ENCODE data around the gene OR10A2. TPM values are rescaled to one million over a fixed set of nuclear protein-coding genes. Genes with fewer than 3 reads are reported as not detected.

OR10A2 gene
- total RNA-seq, 1 experiment from 2014 or later = not detected

GRCh38 chr11:6888830-6889229 is 26.0 kb downstream of the OR10A2 start:
- H4K8ac ChIP-seq (replicated peaks; ENCODE audit: insufficient read length, low read depth, low read length) = no peak overlapping the region
- H3K14ac ChIP-seq (ENCODE audit: insufficient read depth, low read length) = no peak overlapping the region
- WGBS (ENCODE audit: extremely low coverage, insufficient read length, low lambda C conversion rate) = no CpG with 5 or more reads among the region's 4 CpGs
- no peak overlapping the region for H4K5ac ChIP-seq (ENCODE audit: insufficient read length, low read depth, low read length)
- no peak overlapping the region for H2AFZ ChIP-seq (ENCODE audit: low read length)
- H3K9me3 ChIP-seq (ENCODE audit: control insufficient read depth, low read depth, low read length) = no peaks in the 10 kb centered on the region
- no peaks in the 10 kb centered on the region for H3K79me1 ChIP-seq (ENCODE audit: insufficient read depth, low read depth, low read length, poor library complexity, severe bottlenecking)
- no peak overlapping the region for H3K23ac ChIP-seq (ENCODE audit: insufficient read length, low read depth, low read length)
- H2BK5ac ChIP-seq (ENCODE audit: insufficient read length, low read length) = no peak overlapping the region
- no peak overlapping the region for H4K91ac ChIP-seq (ENCODE audit: insufficient read length, low read depth, low read length)
- Mint-ChIP-seq H3K4me3 (no peak overlapping the region), H3K4me1 (no peaks in the 10 kb centered on the region), H3K9me3 (no peaks in the 10 kb centered on the region), H3K36me3 (ENCODE audit: insufficient read depth in 1 of 3, low read depth in 3 of 3) (no peaks in the 10 kb centered on the region), H3K27me3 (ENCODE audit: low read depth) (no peaks in the 10 kb centered on the region; the same call in 1 of the 2 replicates), H3K27ac (no peak overlapping the region)
- H2BK120ac ChIP-seq (ENCODE audit: low read depth, low read length, poor library complexity, severe bottlenecking) = no peak overlapping the region
- H3K4ac ChIP-seq (ENCODE audit: low read depth, low read length) = no peak overlapping the region
- no peak overlapping the region for H3K9ac ChIP-seq (ENCODE audit: extremely low read depth, insufficient read length, low read length)
- H3K27ac ChIP-seq (ENCODE audit: insufficient read length, low read depth, low read length) = no peak overlapping the region
- H3T11ph ChIP-seq (ENCODE audit: low read length) = no peak overlapping the region
- H3K23me2 ChIP-seq (ENCODE audit: insufficient read length, low read depth, low read length, poor library complexity, severe bottlenecking) = no peaks in the 10 kb centered on the region
- H4K20me1 ChIP-seq (ENCODE audit: control insufficient read depth, insufficient read depth, insufficient read length) = no peaks in the 10 kb centered on the region
- H3K4me2 ChIP-seq (ENCODE audit: insufficient read depth, insufficient read length, low read length) = no peak overlapping the region
- no peak overlapping the region for H2AK5ac ChIP-seq (ENCODE audit: insufficient read length, low read length)
- no peaks in the 10 kb centered on the region for H3K27me3 ChIP-seq (ENCODE audit: insufficient read depth, low read length)
- H2BK12ac ChIP-seq (ENCODE audit: insufficient read length, low read depth, low read length) = no peak overlapping the region
- DNase-seq = no peak
- no peak overlapping the region for H2BK20ac ChIP-seq (ENCODE audit: low read depth, low read length, poor library complexity, severe bottlenecking)
- no peak overlapping the region for H3K56ac ChIP-seq (ENCODE audit: insufficient read length, low read depth, low read length)
- no peaks in the 10 kb centered on the region for H3K79me2 ChIP-seq (ENCODE audit: insufficient read depth, low read length)
- H3K18ac ChIP-seq (ENCODE audit: insufficient read length, low read depth, low read length) = no peak overlapping the region
- no peaks in the 10 kb centered on the region for H3K4me1 ChIP-seq (ENCODE audit: insufficient read depth, low read length)
- TF ChIP-seq CTCF (conservative IDR thresholded peaks at IDR 0.05) = no peak
- no peak overlapping the region for H2BK15ac ChIP-seq (ENCODE audit: low read depth, low read length)
